ENCODE data around the gene LRRC23. TPM values are rescaled to one million over a fixed set of nuclear protein-coding genes. Genes with fewer than 3 reads are reported as not detected.

The LRRC23 gene
- total and polyA plus RNA-seq, 2 of the 13 experiments (the other 11 are each of a cell fraction or from before 2014, with no cell fraction given): 6.0 to 7.8 TPM

- TF ChIP-seq ZFYVE20 (CRISPR knock-in tag; IDR thresholded peaks at IDR 0.05; ENCODE audit: borderline replicate concordance, low read depth) (no peak), ZNF224 (CRISPR knock-in tag; IDR thresholded peaks at IDR 0.05) (no peak), TFAP4 (IDR thresholded peaks at IDR 0.05; ENCODE audit: borderline replicate concordance, low read depth) (0 out of 2 replicates have a peak, but pooled peaks have one; percentile 22), HOXA9 (CRISPR knock-in tag; IDR thresholded peaks at IDR 0.05; ENCODE audit: borderline replicate concordance) (no peak), TOPORS (CRISPR knock-in tag; IDR thresholded peaks at IDR 0.05) (no peak), KLF13 (CRISPR knock-in tag; IDR thresholded peaks at IDR 0.05) (no peak), NFYC (CRISPR knock-in tag; IDR thresholded peaks at IDR 0.05) (no peak), KLF16 (CRISPR knock-in tag; IDR thresholded peaks at IDR 0.05) (peak in 1 of 2 experiments; percentile 82; a peak in 2 of 4 replicates), IRX3 (CRISPR knock-in tag; IDR thresholded peaks at IDR 0.05; ENCODE audit: borderline replicate concordance, low read depth) (no peak), DPF2 (CRISPR knock-in tag; IDR thresholded peaks at IDR 0.05; ENCODE audit: borderline replicate concordance, low read depth) (no peak), SYNCRIP (IDR thresholded peaks at IDR 0.05; ENCODE audit: insufficient read depth, low read depth, low read length) (no peak), TRIM22 (IDR thresholded peaks at IDR 0.05) (no peak), ZFP36L2 (CRISPR knock-in tag; IDR thresholded peaks at IDR 0.05) (no peak), DMTF1 (CRISPR knock-in tag; IDR thresholded peaks at IDR 0.05) (no peak), MTA1 (CRISPR knock-in tag; IDR thresholded peaks at IDR 0.05; ENCODE audit: borderline replicate concordance) (no peak), SOX6 (IDR thresholded peaks at IDR 0.05) (no peak), SOX6 (CRISPR knock-in tag; IDR thresholded peaks at IDR 0.05) (peak; percentile 48; the same call in 1 of the 2 replicates), KAT7 (CRISPR knock-in tag; IDR thresholded peaks at IDR 0.05; ENCODE audit: borderline replicate concordance) (no peak), GTF2F1 (IDR thresholded peaks at IDR 0.05; ENCODE audit: low read length) (no peak), NCOA2 (CRISPR knock-in tag; IDR thresholded peaks at IDR 0.05) (no peak; the same call in none of the 2 replicates)
- TF ChIP-seq, protein P1, sequence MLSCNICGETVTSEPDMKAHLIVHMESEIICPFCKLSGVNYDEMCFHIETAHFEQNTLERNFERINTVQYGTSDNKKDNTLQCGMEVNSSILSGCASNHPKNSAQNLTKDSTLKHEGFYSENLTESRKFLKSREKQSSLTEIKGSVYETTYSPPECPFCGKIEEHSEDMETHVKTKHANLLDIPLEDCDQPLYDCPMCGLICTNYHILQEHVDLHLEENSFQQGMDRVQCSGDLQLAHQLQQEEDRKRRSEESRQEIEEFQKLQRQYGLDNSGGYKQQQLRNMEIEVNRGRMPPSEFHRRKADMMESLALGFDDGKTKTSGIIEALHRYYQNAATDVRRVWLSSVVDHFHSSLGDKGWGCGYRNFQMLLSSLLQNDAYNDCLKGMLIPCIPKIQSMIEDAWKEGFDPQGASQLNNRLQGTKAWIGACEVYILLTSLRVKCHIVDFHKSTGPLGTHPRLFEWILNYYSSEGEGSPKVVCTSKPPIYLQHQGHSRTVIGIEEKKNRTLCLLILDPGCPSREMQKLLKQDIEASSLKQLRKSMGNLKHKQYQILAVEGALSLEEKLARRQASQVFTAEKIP (CRISPR knock-in tag; IDR thresholded peaks at IDR 0.05; ENCODE audit: borderline replicate concordance): no peak
- TF ChIP-seq, protein P2, sequence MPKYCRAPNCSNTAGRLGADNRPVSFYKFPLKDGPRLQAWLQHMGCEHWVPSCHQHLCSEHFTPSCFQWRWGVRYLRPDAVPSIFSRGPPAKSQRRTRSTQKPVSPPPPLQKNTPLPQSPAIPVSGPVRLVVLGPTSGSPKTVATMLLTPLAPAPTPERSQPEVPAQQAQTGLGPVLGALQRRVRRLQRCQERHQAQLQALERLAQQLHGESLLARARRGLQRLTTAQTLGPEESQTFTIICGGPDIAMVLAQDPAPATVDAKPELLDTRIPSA (CRISPR knock-in tag; IDR thresholded peaks at IDR 0.05; ENCODE audit: borderline replicate concordance): no peak
These were observed 31.3 kb upstream of the LRRC23 start, which contains the start of gene SPSB2 (continued) for GRCh38 chr12:6873094-6874014.
